ENCODE results near the gene AOAH.

Gene AOAH

GRCh38 chr7:36629351-36629750, 94.9 kb downstream of the AOAH start:
- no peak for DNase-seq (ENCODE audit: low spot score)

GRCh38 chr7:36627836-36628235, 96.5 kb downstream of the AOAH start:
- DNase-seq (ENCODE audit: low spot score) = no peak

DNA sequence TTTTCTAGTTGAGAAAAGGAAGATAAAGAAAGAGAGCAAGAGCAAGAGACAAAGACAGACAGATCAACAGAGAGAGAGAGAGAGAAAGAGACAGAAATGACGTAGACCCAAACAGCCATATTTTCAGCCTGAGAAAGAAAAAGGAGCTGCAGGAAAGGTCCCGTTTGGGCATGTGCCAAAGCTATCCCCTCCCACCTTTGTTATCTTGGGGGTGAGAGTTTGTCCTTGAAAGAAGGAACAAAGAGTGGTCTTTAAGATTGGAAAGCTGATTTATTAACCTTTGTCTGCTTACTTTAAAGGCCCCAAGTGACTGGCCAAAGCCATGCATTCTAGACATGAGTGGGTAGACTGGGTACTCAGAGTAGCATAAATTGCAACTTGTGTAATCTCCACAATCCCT, 98.2 kb downstream of the AOAH start:
- DNase-seq (ENCODE audit: low spot score) = no peak

DNA sequence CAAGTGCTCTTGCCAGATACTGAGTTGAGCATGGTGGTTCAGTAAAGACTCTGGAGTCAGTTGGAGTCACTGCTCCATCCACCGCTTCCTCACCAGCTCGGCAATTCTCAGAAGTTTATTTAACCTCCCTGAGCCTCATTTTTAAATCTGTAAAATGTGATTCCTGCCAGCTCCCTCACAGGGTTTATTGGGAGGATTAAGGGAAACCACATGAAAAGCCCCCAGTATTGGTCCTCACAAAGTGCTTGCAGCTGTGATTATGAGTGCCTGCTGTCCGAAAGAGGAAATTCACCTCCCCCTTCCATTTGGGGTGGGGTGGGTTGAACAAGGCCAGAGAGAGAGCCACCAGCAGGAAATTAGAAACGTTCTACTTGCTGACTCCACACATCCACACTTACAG, 99.0 kb downstream of the AOAH start:
- no peak for DNase-seq (ENCODE audit: low spot score)

- no peak for DNase-seq (ENCODE audit: low spot score)
These were observed 101.0 kb downstream of the AOAH start for GRCh38 chr7:36623247-36623646.

- DNase-seq (ENCODE audit: low spot score) = no peak
These were observed 102.9 kb downstream of the AOAH start for GRCh38 chr7:36621396-36621795.

DNA sequence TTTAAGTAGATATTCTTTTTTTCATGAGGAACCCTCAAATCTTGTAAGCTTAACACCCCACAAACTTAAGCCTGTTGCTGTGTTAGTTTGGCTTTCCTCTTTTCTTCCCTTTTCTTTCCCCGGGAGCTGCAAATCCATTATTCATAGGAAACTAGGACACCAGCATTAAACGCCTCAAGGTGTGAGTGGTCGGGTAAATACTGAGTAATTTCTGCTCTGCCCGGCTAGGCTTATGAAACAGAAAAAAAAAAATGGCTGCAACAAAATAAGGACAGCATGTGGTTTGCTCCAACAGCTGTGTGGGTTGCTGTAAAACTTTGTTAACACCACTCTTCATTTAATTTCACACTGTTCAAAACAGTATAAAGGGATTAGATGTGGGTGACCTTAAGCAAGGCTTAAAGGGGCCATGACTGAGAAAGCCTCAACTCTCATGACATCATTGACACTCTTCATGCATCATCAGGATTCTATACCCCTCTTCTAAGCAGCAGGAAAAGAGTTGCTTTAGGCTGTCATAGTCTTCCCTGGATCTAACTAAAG, 104.1 kb downstream of the AOAH start:
- no peak for DNase-seq (ENCODE audit: low spot score)

DNA sequence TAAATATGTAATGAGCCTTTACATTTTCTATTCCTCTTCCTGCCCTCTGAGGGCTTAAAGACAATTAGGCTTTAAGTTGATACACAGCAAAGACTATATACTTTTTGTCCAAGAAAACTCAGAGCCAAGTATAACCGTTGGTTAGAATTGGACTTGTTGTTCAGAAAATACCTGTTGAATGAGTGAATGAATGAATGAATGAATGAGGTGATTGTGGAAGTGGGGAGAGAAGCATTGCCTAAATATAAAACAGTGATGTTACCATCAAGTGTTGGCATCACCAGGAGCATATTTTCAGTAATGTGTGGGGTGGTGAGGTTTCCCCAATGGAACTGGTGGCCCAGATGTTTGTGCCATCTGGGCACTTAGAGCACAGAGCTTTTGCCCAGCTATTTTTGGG, 106.9 kb downstream of the AOAH start:
- DNase-seq (ENCODE audit: low spot score) = no peak

GRCh38 chr7:36615852-36616540, 108.3 kb downstream of the AOAH start:
- no peak for DNase-seq (ENCODE audit: low spot score)

DNA sequence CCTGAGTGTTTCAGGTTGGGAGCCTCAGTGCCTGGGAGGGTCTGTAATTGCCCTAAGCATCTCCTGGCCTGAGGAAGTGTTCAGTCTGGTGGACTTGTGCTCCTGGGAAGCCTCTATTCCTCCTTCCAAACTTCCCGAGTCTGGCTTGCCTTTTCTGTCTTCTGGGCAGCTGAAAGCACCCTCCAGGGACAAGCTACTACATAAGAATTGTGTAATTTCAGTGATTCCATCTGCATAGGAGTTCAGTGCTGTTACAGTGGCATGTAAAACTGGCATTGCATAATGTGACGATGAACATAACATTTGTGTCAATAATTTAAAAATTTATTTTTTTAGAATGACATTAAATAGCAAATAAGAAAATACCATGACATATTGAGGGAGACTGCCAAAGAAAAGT, 109.3 kb downstream of the AOAH start:
- no peak for DNase-seq (ENCODE audit: low spot score)

DNA sequence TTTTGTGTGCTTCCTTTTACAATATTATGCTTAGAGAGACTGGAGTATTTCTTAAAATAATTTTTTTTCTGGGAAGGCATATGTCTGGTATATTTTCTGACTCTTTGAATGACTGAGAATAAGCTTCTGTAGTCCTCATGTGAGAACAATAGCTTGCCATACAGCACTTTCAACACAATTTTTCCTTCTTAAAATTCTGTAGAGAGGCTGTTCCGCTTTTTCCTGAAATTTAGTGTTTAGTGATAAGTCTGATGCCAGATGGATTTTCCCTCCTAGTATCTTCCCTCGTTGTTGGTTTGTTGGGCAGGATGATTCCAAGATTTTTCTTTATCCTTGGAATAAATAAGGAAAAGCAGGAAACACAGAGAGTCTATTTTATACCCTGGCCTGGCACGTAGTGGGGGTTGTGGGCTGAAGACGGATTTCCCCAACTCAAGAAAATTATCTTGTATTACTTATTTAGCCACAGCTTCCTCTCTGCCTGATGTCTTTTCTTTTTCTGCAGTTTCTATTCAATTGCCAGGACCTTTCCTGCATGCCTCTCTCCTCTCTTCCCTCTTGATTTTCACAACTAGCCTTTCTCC, 111.2 kb downstream of the AOAH start:
- no peak for DNase-seq (ENCODE audit: low spot score)

DNA sequence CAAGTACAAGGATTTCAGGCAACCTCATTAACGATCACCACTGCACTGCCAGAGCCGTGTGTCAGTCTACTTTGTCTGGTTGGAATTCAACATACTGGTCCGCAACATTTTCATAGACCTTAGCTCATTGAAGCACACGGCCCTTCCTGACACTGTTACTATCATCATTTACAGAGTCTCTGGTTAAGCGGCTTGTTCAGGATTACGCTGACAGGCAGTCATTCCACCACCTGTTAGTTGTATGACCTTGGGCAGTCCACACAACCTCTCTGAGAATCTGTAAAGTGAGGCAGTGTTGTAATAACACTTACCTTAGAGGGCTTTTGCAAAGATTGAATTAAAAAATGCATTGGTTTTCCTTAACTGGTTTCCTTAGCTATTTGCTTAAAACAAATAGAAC, 112.6 kb downstream of the AOAH start:
- DNase-seq (ENCODE audit: low spot score) = no peak

GRCh38 chr7:36607721-36608095, 116.6 kb downstream of the AOAH start:
- DNase-seq (ENCODE audit: low spot score) = no peak

DNA sequence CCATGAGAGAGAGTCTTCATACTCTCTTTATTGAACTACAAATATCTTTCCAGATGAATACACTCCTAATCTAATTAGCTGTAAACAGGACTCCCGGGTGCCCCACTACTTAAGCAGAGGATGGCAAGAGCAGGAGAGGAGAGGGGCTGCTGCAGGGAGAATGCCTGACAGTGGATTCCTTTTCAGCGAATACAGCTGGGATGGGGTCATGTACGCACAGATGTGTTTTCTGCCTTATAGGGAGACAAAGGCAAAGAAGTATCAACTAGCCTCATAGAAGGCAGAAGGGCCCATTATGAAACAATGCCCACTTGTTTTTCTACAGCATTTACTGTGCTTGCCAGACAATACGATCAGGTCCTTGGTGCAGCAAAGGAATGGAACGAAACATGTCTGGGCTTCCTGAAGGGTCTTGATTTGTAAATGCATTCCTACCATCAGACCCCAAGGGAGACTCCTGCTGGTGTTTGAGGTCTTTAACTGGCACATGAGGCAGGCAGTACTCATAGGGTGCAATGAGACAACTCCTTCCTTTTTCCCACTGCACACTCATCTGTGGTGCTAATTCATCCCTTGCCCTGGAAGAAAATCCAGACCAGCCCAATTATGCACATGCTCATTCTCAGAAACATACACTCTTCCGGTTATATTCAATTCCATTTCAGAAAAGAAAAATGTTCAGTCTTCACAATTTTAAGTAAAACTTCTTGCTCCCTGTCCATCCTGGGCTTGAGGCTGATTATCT, 117.1 kb downstream of the AOAH start:
- DNase-seq (ENCODE audit: low spot score) = no peak

- no peak for DNase-seq (ENCODE audit: low spot score)
These were observed 117.9 kb downstream of the AOAH start for GRCh38 chr7:36606153-36606975.

- DNase-seq (ENCODE audit: low spot score) = no peak
These were observed 118.8 kb downstream of the AOAH start for GRCh38 chr7:36605261-36606051.

DNA sequence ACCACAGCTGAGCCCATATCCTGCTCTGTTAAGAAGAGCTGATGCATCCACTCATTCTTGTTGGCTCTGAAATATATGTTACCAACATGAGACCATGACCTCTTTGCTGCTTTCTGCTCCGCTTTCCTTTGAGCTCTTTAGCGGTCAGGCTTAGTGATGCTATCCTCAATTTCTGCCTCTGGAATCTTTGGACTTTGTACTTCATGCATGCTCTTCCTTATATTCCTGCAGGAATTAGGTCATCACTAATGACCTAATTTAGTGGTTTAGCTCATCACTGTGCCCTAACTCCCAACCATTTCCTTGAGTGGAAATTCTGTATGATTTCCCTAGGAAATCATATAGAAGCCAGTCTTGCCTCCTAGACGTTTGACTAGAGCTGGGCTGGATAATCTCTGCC, 119.5 kb downstream of the AOAH start:
- DNase-seq (ENCODE audit: low spot score) = no peak

- no peak for DNase-seq (ENCODE audit: low spot score)
These were observed 121.1 kb downstream of the AOAH start for GRCh38 chr7:36602934-36603887.

DNA sequence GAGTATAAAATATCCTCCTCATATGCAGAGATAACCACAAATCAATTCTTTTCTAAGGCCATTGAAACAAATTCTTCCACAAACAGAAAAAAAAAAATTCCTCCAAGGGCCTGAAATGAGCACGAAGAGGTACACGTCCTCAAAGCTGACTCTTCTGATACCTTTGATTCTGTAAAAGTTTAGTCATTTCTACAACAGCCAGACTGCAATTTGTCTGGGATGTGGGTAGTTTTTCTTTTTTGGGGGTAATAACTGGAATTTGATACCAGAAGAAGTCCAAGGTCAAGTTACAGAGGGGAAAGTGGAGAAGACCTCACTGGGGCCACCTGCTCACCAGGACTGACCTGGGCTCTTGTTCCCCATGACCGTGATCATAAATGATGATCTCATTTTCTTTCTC, 121.8 kb downstream of the AOAH start:
- DNase-seq (ENCODE audit: low spot score) = no peak

GRCh38 chr7:36601601-36602000, 122.7 kb downstream of the AOAH start:
- DNase-seq (ENCODE audit: low spot score) = no peak
